HG03060 (cell line): Measurements from ENCODE around the gene METTL17.
"Not testable (repeated sequence)": the region's sequence is repeated elsewhere in the genome, so short reads cannot be mapped to it uniquely, and the experiment has no call there.

Experiments used
- ATAC-seq: cut with Tn5 transposase; IDR thresholded peaks from one replicate; pipeline ENCODE4 v1.9.1; 2021; ENCODE audit warnings: low read depth, moderate number of reproducible peaks; ENCODE audit not compliant: unreplicated experiment

METTL17 gene

GRCh38 chr14:21023817-21024584, 34.2 kb downstream of the METTL17 start:
- ATAC-seq: no peak

GRCh38 chr14:21024585-21025370, 35.0 kb downstream of the METTL17 start, which contains the start of gene NDRG2:
TSS of gene NDRG2 (minus strand) at chr14:21025061. CDS start at chr14:21023315, 1,746 bp downstream.
- no peak for ATAC-seq

GRCh38 chr14:21025371-21026273, 35.8 kb downstream of the METTL17 start:
- no peak for ATAC-seq

- ATAC-seq: no peak
These were observed 36.7 kb downstream of the METTL17 start for GRCh38 chr14:21026274-21026987.

- ATAC-seq: no peak
These were observed 37.2 kb downstream of the METTL17 start for GRCh38 chr14:21026988-21027315.

GRCh38 chr14:21029917-21030316, 40.1 kb downstream of the METTL17 start, which contains the start of gene TPPP2:
TSS of gene TPPP2 (plus strand) at chr14:21030217. CDS start at chr14:21030582, 365 bp downstream.
- ATAC-seq: no peak

GRCh38 chr14:21030531-21030930, 40.8 kb downstream of the METTL17 start:
- ATAC-seq: no peak

GRCh38 chr14:21032326-21033132, 42.7 kb downstream of the METTL17 start:
- ATAC-seq: no peak

- no peak for ATAC-seq
These were observed 43.4 kb downstream of the METTL17 start for GRCh38 chr14:21033133-21033698.

GRCh38 chr14:21034707-21035106, 44.9 kb downstream of the METTL17 start, which contains the start of gene RNASE13:
TSS of gene RNASE13 (minus strand) at chr14:21034807. CDS start at chr14:21034288, 519 bp downstream.
- ATAC-seq: no peak

GRCh38 chr14:21036751-21037150, 47.0 kb downstream of the METTL17 start:
- ATAC-seq: no peak

GRCh38 chr14:21037156-21037555, 47.4 kb downstream of the METTL17 start:
- ATAC-seq: no peak

- ATAC-seq: no peak
These were observed 49.0 kb downstream of the METTL17 start for GRCh38 chr14:21038441-21039422.

- ATAC-seq: no peak
These were observed 50.0 kb downstream of the METTL17 start for GRCh38 chr14:21039585-21040369.

- ATAC-seq: no peak
These were observed 50.7 kb downstream of the METTL17 start for GRCh38 chr14:21040370-21040925.

GRCh38 chr14:21040941-21041340, 51.2 kb downstream of the METTL17 start:
- not testable (repeated sequence) for ATAC-seq
